Activated naive CD8-positive, alpha-beta T cell (primary cell): ENCODE results near the gene UBALD1.

Experiments used
- H3K27ac Mint-ChIP-seq: one replicate; pipeline ENCODE4 v1.8.0; 2021; ENCODE audit warnings: mixed read lengths
- H3K27me3 Mint-ChIP-seq: one replicate; pipeline ENCODE4 v1.8.0; 2021; ENCODE audit warnings: mixed read lengths
- H3K36me3 Mint-ChIP-seq: one replicate; pipeline ENCODE4 v1.8.0; 2021; ENCODE audit warnings: mixed read lengths
- H3K4me1 Mint-ChIP-seq: one replicate; pipeline ENCODE4 v1.8.0; 2021; ENCODE audit warnings: low read depth, mixed read lengths
- H3K4me3 Mint-ChIP-seq: one replicate; pipeline ENCODE4 v1.8.0; 2021; ENCODE audit warnings: mild to moderate bottlenecking, mixed read lengths
- H3K9me3 Mint-ChIP-seq: one replicate; pipeline ENCODE4 v1.8.0; 2021; ENCODE audit warnings: low read depth, mixed read lengths

The UBALD1 gene

DNA sequence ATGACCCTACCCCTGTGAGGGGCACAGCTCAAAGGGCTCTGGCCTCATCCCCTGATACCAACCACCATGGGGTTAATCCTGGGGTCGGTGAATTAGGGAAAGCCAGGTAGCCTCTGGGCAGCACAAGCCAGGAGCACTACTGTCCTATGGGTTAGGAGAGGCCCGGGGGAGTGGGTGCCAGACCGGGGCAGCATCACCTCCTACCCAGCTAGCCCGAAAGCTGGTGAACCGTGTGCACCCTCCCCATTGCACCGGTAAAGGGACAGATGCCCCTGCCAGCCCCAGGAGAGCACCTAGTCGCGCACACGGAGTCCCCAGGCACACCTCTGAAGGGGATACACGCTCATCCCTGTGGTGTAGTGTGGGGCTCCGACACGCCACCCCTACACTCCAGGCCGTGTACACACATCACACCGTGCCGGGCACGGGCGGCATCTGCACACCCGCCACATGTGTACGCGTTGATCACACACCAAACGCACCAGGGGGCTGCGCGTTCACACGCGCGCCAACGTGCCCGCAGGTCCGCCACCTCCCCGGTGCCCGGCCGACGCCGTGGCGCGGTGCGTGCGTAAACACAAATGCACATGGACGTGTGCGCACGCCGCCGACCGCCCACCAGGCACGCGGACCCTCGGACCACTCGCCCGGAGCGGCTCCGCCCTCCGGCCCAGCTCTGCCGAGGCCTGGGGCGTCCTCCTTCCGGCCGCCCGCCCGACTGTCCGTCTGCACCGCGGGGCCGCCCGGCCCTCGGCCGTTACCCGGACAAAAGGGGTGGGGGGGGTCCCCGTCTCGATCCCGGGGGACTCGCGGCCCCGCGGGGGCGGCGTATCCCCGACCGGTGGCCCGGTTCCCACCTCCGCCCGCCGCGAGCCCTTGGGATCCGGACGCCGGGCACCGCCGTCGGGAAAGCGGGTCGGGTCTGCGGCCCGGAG lies 785 bp downstream of the UBALD1 start:
- Mint-ChIP-seq H3K4me1 (peaks cover 29% of the 10 kb centered on the region), H3K27me3 (no peaks in the 10 kb centered on the region), H3K36me3 (no peaks in the 10 kb centered on the region), H3K9me3 (no peaks in the 10 kb centered on the region), H3K4me3 (peak overlapping the region; percentile 82), H3K27ac (peak overlapping the region; percentile 54)

DNA sequence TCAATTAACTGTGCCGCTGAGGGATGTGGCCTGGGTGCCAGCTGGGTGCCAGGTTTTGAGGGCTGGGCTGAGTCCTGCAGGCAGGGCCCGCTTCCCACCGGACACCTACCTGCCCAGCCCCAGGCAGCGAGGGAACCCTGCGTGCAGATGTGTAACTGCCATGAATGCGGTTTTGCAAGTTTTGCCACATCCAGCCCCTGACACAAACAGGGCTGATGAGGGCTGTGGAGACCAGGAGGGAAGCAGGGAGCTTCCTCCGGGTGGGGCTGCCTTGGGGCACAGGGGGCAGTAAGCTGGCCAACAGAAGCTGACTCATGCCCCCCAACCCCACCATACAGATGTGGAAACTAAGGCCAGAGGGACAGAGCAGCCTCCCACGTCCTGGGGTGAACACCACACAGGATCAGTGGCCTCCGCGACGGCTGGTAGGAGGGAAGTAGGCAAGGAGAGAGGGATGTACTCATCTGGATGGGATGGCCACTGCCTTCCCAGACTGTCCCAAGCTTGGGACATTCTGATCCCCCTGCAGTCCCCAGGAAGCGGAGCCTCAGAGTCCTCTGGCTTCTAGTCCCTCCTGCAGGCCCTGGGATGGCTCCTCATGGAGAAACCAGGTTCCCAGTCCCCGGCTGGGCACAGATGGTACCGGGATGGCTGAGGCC lies 1.6 kb downstream of the UBALD1 start:
- H3K27ac Mint-ChIP-seq: peak overlapping the region; percentile 64
- no peaks in the 10 kb centered on the region for H3K9me3 Mint-ChIP-seq
- no peaks in the 10 kb centered on the region for H3K36me3 Mint-ChIP-seq
- H3K4me1 Mint-ChIP-seq: peaks cover 27% of the 10 kb centered on the region
- H3K27me3 Mint-ChIP-seq: no peaks in the 10 kb centered on the region
- H3K4me3 Mint-ChIP-seq: peak overlapping the region; percentile 82

DNA sequence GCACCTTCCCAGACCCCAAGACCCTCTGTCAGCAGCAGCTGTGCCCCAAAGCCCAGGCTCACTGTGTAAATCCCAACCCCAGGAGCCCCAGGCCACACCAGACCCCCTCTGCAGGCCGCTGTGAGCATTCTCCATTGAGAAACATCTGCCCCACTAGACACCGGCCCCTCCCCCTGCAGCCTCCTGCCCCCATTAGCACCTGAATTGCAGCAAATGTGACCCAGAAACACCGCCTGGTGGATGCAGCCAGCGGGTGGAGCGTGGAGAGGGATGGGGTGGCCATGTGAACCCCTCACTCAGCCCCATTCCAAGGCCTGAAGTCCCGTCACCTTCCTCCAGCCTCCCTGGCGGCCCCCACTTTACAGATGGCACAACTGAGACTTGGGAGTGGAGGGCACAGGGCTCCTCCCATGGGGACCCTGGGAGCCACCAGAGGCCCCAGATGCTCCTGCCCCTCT lies 2.2 kb downstream of the UBALD1 start:
- H3K36me3 Mint-ChIP-seq: no peaks in the 10 kb centered on the region
- H3K27ac Mint-ChIP-seq: peak overlapping the region; percentile 64
- peaks cover 23% of the 10 kb centered on the region for H3K4me1 Mint-ChIP-seq

DNA sequence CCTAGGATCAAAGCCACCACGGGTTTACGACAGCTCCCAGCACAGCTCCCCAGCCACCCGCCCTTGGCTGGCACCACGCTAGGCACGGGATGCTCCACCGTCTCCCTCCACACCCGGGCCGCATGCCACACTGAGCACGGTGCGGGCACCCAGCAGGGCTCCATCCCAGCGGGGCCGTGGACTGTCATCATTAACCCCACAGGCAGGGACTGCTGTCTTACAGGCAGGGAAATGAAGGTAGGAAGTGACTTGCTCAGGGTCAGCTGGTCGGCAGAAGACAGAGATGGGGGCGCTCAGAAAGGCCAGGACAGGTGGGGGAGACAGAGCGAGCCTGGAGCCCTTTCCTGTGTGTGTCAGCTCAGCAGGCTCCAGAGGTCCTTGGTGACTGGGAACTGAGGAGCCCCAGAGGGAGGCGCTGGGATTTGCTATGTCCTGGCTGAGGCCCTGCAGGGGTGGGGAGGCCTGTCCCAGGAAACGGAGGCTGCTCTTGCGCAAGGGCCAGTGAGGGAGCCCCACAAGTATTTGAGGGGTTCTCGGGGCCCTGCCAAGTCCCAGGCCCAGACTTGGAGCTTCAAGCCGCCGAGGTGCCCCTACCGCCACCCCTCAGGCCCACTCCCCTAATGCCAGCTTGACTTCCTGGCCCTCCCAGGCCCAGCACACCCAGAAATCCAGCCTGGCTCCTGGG lies 3.2 kb downstream of the UBALD1 start:
- Mint-ChIP-seq H3K36me3 (no peaks in the 10 kb centered on the region), H3K27ac (peak overlapping the region; percentile 54), H3K27me3 (no peaks in the 10 kb centered on the region), H3K4me1 (peaks cover 18% of the 10 kb centered on the region), H3K9me3 (no peaks in the 10 kb centered on the region), H3K4me3 (no peak overlapping the region)

More for the DNA sequence above, 2.2 kb downstream of the UBALD1 start:
- Mint-ChIP-seq H3K4me3 (peak overlapping the region; percentile 82), H3K9me3 (no peaks in the 10 kb centered on the region), H3K27me3 (no peaks in the 10 kb centered on the region)

DNA sequence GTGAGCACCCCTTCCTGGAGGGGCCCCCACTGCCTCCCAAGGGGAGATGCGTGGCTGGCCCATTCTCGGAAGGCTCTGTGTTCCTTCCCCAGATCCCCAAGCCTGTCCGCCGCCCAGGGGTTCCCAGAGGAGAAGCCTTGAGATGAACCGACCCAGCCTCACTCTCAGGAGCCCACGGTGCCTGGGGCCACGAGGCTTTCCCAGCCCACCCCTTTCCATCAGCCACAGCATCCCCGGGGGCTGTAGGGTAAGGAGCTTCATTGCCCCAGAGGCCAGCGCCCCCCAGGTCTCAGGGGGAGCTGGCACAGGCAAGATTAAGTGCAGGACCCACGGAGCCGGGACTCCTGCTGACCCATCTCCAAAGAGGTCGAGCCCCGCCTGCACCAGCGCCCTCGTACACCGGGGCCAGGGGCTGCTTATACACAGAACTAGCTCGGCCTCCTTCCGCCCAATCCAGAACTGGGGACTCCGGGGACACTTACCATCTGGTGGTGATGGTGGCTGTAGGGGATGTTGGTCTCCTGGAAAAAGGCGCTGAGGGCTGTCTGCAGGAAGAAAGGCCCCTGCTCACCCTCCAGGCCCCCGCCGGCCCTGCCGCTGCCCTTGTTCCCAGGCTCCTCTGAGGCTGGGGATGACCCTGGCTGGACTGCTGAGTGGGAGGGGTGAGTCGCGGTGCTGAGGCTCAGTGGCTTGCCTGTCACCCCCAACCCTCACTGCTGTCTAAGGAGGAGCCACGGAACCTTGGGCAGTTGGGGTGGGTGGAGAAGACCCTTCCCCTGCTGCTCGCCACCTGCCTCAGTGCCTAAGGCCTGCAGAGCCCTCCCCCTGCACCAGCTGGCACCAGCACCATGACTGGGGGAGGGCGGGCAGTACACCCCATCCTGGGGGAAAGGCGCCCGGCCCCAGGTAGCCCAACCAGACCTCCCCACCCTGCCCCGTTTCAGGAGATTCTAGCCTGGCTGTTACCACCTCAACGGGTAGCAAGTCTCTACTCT lies 4.4 kb downstream of the UBALD1 start:
- Mint-ChIP-seq H3K27me3 (no peaks in the 10 kb centered on the region), H3K4me1 (peaks cover 9% of the 10 kb centered on the region), H3K36me3 (no peaks in the 10 kb centered on the region), H3K4me3 (no peak overlapping the region), H3K9me3 (no peaks in the 10 kb centered on the region), H3K27ac (no peak overlapping the region)

DNA sequence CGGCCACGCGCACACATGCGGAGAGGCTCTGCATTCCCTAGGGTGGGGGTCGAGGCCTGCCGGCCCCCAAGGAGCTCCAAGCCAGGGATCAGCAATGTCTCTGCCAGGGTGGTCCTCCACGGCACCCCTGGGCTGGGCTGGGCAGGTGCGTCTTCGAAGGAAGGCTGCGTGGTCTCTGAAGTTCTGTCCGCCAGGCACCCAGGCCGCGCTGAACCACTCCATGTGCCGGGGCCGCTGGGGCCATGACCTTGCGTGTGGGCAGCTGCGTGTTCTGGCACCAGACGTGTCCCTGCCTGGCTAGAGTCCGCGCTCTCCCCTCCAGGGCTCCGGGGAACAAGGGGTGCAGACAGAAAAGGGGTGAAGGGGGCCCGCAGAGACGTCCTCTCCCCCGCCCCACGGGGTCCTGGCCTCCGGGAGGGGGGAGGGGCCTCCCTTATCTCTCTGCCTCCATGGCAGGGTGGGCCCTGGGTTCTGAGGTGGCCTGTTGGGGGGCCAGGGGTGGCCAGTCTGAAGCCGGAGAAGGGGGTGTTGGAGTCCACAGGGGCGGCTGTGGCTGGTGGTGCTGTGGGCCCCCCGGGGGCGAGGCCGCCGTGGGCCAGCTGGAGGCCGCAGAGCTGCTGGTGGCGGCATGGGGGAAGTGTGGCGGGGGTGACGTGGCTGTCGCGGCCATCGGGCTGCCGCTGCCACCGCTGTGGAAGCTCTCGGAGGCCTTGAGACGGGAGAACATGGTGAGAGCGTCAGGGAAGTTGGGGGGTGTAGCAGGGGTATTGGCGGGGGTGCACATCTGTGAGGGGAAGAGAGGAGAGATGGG lies 5.3 kb downstream of the UBALD1 start:
- Mint-ChIP-seq H3K9me3 (no peaks in the 10 kb centered on the region), H3K27me3 (no peaks in the 10 kb centered on the region), H3K4me3 (no peak overlapping the region), H3K36me3 (no peaks in the 10 kb centered on the region), H3K4me1 (peaks cover 7% of the 10 kb centered on the region), H3K27ac (no peak overlapping the region)

DNA sequence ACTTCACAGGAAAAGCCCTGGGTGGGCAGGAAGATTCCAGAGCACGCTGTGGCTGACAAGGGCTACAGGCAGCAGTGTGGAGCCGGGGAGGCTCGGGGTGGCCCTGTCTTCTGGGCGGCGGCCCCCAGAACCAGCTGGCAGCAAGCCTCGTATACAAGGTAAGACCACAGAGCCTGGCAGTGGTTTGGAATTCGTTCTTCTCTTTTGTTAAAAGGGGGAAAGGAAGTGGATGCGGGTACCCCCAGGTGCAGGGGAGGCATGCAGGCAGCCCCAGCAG lies 6.0 kb downstream of the UBALD1 start:
- Mint-ChIP-seq H3K27me3 (no peaks in the 10 kb centered on the region), H3K9me3 (no peaks in the 10 kb centered on the region), H3K27ac (no peak overlapping the region), H3K36me3 (no peaks in the 10 kb centered on the region), H3K4me3 (no peak overlapping the region), H3K4me1 (peaks cover 7% of the 10 kb centered on the region)

DNA sequence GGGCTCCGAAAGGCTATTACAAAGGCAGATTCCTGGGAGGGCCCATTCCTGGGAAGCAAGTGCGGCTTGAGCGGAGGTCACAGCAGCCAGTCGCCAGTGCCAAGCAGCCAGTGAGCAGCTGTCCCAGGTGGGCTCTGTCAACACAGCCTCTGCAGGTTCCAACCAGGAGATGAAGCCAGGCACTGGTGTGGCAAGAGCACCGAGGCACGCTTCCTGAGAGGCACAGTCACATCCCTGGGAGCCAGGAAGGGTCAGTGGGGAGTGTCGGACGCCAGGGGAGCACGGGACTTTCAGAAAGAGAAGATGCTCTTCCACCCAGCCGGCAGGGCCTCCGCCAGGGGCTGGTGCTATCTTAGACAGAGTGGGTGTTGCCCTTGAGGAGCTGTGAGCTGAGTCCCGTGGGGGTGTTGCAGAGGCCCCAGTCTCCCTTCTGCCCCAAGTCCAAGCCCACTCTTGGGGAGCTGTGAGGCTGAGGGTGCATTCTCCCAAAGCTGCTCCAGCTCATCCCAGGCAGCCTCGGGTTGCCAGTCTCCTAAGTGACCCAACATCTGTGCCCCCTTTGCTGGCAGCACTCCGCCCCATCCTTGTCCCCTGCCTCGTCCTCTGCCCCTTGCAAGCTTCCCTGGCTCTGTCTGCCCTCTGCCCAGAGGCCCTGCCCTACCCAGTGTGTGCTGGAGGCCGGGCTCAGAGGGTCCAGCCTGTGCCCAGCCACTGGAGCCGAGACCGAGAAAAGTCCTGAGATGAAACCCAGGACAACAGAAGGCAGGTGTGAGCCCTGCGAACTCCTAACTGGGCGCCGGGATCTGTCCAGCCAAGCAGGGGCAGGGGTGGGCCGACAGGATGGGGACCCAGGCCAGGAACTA lies 6.6 kb downstream of the UBALD1 start:
- H3K4me1 Mint-ChIP-seq: peaks cover 6% of the 10 kb centered on the region
- no peaks in the 10 kb centered on the region for H3K36me3 Mint-ChIP-seq
- H3K9me3 Mint-ChIP-seq: no peaks in the 10 kb centered on the region
- no peak overlapping the region for H3K4me3 Mint-ChIP-seq
- H3K27ac Mint-ChIP-seq: no peak overlapping the region
- no peaks in the 10 kb centered on the region for H3K27me3 Mint-ChIP-seq

DNA sequence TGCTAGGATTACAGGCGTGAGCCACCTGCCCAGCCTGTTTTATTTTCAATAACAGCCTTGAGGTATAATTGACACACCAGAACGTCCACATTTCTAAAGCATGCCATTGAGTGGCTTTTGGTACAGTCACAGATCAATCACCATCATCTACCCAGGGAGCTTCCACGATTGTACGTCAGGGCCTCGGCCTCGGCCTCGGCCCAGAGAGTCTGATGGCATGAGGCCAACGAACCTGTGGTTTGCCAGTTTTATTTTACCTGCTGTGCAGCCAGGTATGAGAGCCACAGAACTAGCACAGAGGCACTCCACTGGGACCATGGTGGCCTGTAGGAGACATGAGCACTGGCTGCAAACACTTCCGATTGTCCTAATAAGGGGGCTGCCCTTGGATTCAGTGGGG lies 8.3 kb downstream of the UBALD1 start:
- Mint-ChIP-seq H3K27ac (no peak overlapping the region), H3K4me3 (no peak overlapping the region), H3K36me3 (no peaks in the 10 kb centered on the region), H3K9me3 (no peaks in the 10 kb centered on the region), H3K27me3 (no peaks in the 10 kb centered on the region), H3K4me1 (peaks cover under 1% of the 10 kb centered on the region)

DNA sequence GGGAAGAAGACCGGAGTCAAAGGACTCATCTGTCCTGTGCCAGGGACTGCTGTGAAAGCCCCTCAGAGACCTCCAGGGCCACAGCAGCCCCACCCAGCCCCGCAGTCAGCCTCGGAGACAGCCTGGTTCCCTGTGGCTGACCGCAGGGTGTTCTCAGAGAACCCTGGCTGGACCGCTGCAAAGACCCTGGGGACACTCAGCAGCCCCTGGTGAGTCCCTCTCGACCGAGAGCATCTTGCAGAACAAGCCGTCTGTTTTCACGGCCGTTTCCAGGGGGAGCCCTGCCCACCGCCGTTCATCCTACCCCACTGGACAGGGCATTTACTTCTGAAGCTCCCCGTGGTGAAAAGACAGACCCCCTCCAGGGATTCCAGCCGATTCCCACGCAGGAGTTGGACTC lies 10.3 kb downstream of the UBALD1 start:
- Mint-ChIP-seq H3K9me3 (no peaks in the 10 kb centered on the region), H3K27ac (no peak overlapping the region), H3K4me3 (no peak overlapping the region), H3K4me1 (no peaks in the 10 kb centered on the region), H3K36me3 (no peaks in the 10 kb centered on the region), H3K27me3 (no peaks in the 10 kb centered on the region)

DNA sequence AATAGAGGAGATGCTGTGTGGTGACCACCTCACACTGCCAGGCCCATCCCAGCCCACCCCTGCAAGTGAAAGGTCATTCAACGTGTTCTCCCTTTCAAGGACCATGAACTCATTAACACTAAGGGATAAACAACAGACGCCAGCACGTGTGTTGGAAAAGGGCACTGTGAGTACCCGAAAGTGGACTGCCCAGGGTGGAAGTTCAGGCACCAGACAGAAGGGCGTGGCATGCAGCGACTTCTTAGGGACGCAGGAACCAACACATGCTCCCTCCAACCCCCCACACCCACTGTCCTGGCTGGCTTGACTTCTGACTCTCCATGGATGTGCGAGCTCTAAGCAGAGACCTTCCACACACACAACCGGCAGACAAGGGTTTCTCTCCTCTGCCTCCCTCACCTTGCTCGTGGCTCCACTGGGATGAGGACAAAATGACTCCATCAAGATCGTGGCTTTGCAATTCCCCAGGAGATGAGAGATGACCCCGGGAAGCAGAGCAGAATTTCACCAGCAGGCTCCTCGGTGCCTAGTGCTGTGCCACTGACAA lies 11.0 kb downstream of the UBALD1 start:
- Mint-ChIP-seq H3K36me3 (no peaks in the 10 kb centered on the region), H3K4me3 (no peak overlapping the region), H3K27me3 (no peaks in the 10 kb centered on the region), H3K9me3 (no peaks in the 10 kb centered on the region), H3K4me1 (no peaks in the 10 kb centered on the region), H3K27ac (no peak overlapping the region)

DNA sequence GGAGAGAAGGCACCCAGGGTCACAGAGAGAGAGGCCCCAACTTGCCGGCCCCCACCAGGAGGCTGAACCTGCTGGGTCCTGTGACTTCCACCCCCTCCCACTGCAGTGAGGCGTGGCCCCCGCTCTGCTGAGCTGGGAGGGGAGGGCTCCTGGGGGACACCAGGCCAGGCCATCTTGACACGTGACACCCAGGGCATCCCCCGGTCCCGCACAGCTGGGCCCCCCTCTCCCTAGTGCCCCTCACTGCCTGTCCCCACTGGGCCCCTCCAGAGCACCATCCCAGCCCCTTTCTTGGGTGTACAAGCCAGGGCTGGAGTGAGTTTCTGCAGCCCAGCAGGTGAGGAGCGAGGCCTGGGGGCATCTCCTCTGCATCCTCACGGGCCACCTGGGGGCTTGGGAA lies 12.4 kb downstream of the UBALD1 start:
- Mint-ChIP-seq H3K4me1 (no peaks in the 10 kb centered on the region), H3K4me3 (no peak overlapping the region), H3K27ac (no peak overlapping the region), H3K36me3 (no peaks in the 10 kb centered on the region), H3K9me3 (no peaks in the 10 kb centered on the region), H3K27me3 (no peaks in the 10 kb centered on the region)

DNA sequence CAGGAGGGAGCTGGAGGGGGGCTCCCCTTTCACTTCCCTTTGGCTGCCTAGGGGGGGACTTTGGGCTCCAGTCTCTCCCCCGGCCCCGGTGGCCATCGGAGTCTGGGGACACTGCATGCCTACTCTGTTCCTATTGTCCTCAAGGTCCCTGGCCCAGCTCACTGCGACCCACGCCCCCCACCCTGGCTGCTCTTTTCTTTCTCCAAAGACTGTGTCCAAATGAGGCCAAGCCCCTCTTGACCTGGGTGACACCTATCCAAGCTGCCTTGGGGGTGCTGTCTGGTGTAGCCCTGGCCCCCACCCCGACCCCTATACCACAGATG lies 12.9 kb downstream of the UBALD1 start:
- no peaks in the 10 kb centered on the region for H3K9me3 Mint-ChIP-seq
- no peak overlapping the region for H3K4me3 Mint-ChIP-seq
- no peaks in the 10 kb centered on the region for H3K4me1 Mint-ChIP-seq
- H3K27me3 Mint-ChIP-seq: no peaks in the 10 kb centered on the region
- H3K27ac Mint-ChIP-seq: no peak overlapping the region
- H3K36me3 Mint-ChIP-seq: no peaks in the 10 kb centered on the region
